22Rv1 (cell line): ENCODE results near the gene WASF3.

Source experiments
- CTCF ChIP-seq: fragments of 450-650 bp; IDR thresholded peaks from 2 replicates; pipeline ENCODE4 v1.5.1; 2017; ENCODE audit warnings: mild to moderate bottlenecking
- ZFX ChIP-seq: fragments of 450-650 bp; IDR thresholded peaks from 2 replicates; pipeline ENCODE4 v1.6.1; 2017; ENCODE audit warnings: antibody characterized with exemption, borderline replicate concordance

- no peak for TF ChIP-seq CTCF
- TF ChIP-seq ZFX: no peak
Observed at GRCh38 chr13:26557393-26558073, at the start of gene WASF3.
